Large intestine (tissue), 3 donors: ENCODE measurements around the gene EDN2. TPM values are rescaled to one million over a fixed set of nuclear protein-coding genes. Genes with fewer than 3 reads are reported as not detected.

Experiments
- DNase-seq, 2 donors: peaks; one replicate each; pipeline versions ENCODE4 v3.0.0 to v3.0.0-alpha.2; 2013
- H3K27ac ChIP-seq: one replicate; pipeline ENCODE4 v1.5.1; 2013; ENCODE audit warnings: low read length
- H3K27me3 ChIP-seq: 2 replicates; pipeline ENCODE4 v1.6.1; 2013; ENCODE audit warnings: low read length; ENCODE audit not compliant: control insufficient read depth, insufficient read depth
- H3K36me3 ChIP-seq: 2 replicates; pipeline ENCODE4 v1.6.1; 2013; ENCODE audit warnings: low read length; ENCODE audit not compliant: control insufficient read depth, insufficient read depth
- H3K4me1 ChIP-seq: one replicate; pipeline ENCODE4 v1.6.1; 2013; ENCODE audit warnings: low read length; ENCODE audit not compliant: control insufficient read depth, insufficient read depth
- H3K4me3 ChIP-seq: one replicate; pipeline ENCODE4 v1.5.1; 2013; ENCODE audit warnings: low read length
- H3K9me3 ChIP-seq: one replicate; pipeline ENCODE4 v1.6.1; 2013; ENCODE audit warnings: mild to moderate bottlenecking, low read depth, low read length, moderate library complexity; ENCODE audit not compliant: control insufficient read depth
- WGBS: methylation state at CpG from one replicate; pipeline ENCODE4 v1.1.5; 2013; ENCODE audit warnings: low lambda C conversion rate; ENCODE audit not compliant: insufficient coverage; 5-methylcytosine and 5-hydroxymethylcytosine counted together
- polyA plus RNA-seq: library from polyadenylated mRNA; unstranded; fragments of 120-200 nt; gene quantifications from one replicate; pipeline ENCODE4 v1.2.1, GENCODE V29; 2013

Gene EDN2
- polyA plus RNA-seq, 1 donor: 0.51 TPM

DNA sequence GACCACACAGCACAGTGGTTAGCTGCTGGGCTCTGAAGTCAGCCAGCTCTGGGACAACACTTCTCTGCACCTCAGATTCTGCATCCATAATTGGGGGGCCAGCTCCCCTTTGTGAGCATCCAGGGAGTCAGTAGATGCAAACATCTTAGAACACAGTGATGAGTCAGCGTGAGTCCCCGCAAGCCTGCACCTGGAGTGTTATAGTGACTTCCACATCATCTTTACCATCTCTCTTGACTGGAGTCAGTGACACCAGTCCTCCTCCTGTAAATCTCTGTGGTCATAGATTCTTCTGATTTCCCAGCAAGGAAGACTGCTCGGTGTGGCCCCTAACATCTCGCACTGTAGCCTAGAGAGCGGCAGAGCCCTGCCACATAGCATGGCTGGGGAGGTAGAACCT is 13.9 kb upstream of the EDN2 start:
- Histone ChIP-seq H3K27me3 (peaks cover 3% of the 10 kb centered on the region), H3K9me3 (peaks cover 4% of the 10 kb centered on the region), H3K4me3 (no peak overlapping the region), H3K27ac (no peak overlapping the region), H3K4me1 (peaks cover 21% of the 10 kb centered on the region), H3K36me3 (no peaks in the 10 kb centered on the region)
- DNase-seq: no peak
- no CpG with 5 or more reads among the region's 5 CpGs for WGBS

DNA sequence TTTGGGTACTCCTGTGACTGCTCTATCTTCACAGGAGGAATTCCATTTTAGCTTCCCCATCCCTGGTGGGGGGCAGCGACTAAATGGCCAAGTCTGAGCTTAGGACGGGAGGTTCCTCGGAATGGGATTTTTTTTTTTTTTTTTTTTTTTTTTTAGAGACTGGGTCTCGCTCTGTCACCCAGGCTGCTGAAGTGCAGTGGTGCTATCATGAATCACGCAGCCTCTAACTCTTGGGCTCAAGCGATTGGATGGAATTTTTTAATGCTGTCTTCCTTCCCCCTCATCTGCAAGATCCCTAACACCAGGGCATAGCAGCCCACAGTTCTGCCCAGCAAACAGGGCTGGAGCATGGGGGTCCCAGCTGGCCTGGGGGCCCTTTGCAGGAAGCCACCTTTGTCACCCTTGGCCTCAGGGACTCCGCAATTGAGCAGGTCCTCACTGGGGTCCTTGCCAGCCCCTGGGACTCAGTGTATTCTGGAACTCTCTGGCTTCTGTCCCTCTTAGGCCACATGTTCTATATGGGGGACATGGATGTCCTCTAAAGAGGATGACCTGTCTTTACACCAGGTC is 13.1 kb upstream of the EDN2 start:
- no peaks in the 10 kb centered on the region for H3K36me3 ChIP-seq
- no peak overlapping the region for H3K27ac ChIP-seq
- peaks cover 4% of the 10 kb centered on the region for H3K9me3 ChIP-seq
- DNase-seq: no peak
- peaks cover 3% of the 10 kb centered on the region for H3K27me3 ChIP-seq
- H3K4me3 ChIP-seq: no peak overlapping the region
- no CpG with 5 or more reads among the region's 7 CpGs for WGBS
- H3K4me1 ChIP-seq: peaks cover 21% of the 10 kb centered on the region

DNA sequence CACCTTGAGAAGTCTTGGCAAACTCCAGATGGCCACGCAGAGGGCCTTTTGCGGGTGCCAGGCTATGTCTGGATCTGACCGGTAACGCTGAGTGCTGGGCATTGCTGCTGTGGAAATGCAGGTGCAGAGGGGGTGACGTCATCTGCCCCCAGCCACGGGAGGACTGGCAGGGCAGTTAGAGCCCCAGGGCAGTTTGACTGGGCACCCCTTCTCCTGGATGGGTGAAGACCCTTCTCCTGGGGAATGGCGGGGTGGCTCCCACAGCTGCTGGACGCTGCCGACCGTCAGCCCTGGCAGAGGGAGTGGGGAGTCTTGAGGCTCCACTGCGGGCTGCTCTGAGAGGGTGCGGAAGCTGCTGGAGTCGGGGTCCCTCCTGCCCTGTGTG is 12.6 kb upstream of the EDN2 start:
- Histone ChIP-seq H3K27ac (peak overlapping the region; percentile 39), H3K27me3 (peaks cover 3% of the 10 kb centered on the region), H3K36me3 (no peaks in the 10 kb centered on the region), H3K4me3 (no peak overlapping the region), H3K9me3 (peaks cover 4% of the 10 kb centered on the region), H3K4me1 (peaks cover 21% of the 10 kb centered on the region)
- WGBS: no CpG with 5 or more reads among the region's 13 CpGs
- no peak for DNase-seq

DNA sequence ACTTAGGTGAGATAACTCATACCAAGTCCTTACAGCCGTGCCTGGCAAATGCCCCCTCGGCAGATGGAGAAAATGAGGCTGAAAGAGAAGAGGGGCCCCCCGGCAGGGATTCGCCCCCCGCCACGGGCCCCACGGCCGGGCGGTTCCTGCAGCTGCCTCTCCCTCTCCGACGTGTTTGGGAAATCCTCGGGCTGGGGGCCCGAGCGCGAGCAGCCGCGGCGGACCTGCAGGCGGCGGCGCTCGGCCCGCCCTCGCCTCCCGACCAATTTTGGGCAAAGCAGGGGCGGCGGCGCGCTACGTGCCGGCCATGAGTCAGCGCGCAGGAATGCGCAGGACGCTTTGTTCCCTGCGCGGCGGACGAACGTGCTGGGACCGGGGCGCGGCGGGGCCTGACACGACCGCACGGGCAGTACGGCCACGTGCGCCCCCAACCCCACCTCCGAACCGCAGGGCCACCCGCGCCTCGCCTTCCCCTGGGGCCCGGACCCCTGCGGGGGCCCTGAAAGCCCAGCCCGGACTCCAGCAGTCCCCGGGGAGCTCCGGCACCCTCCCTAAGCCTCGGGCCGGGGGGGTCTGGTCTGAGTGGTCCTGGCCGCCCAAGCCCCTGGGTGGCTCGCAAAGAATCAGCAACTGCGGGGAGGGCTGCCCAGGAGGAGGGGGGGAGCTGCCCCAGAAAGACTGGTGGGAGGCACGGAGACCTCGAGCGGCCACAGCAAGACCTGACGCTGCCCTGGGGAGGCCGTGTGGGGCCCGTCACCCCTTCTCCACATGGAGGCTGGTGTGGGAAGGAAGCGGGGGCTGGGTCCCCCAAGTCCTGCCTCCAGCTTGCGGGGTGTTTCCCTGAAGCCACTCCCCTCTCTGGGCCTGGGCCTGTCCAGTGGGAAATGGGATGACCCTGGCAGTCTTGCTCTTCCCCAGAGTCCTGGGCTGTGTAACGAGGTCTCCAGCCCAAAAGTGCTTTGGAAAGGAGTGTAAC is 11.9 kb upstream of the EDN2 start:
- DNase-seq: peak; percentile 84 to 89
- Histone ChIP-seq H3K4me1 (peaks cover 21% of the 10 kb centered on the region), H3K36me3 (no peaks in the 10 kb centered on the region), H3K4me3 (peak overlapping the region; percentile 21), H3K27me3 (peaks cover 3% of the 10 kb centered on the region), H3K9me3 (peaks cover 4% of the 10 kb centered on the region), H3K27ac (peak overlapping the region; percentile 39)
- WGBS: no CpG with 5 or more reads among the region's 74 CpGs

DNA sequence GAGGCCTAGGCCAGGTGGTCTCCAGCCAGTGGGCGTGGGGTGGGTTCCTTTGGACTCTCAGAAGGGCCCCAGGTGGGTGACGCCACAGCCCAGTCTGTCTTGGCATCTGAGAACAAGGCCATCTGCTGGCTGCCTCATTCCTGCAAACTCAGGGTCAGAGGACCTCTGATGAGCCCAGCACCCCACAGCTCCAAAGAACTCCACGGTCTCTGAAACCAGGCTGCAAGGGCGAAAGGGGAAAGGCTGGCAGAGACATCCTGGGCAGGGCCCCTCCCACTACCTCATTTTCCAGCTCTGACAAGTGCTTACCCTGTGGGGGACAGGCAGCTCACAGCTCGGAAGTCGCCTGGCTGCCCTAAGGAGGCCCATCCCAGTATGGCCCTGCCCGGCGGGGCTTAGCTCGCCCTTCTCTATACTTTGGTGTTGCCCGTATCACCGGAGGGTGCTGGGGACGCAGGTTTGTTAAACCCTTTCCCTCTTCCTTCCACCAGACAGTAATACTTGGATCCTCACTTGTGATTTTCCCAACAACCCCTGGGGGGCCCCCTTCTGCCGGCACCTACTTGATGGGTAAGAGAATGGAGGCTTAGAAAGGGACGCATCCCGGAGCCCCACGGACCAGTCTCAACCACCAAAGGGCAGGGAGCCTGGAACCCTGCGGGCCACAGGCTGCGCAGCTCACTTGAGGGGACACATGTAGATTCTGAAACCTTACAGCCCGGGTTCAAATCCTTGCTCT is 10.9 kb upstream of the EDN2 start:
- Histone ChIP-seq H3K27ac (peak overlapping the region; percentile 8), H3K4me3 (no peak overlapping the region), H3K4me1 (peaks cover 21% of the 10 kb centered on the region), H3K9me3 (peaks cover 4% of the 10 kb centered on the region), H3K36me3 (no peaks in the 10 kb centered on the region), H3K27me3 (peaks cover 3% of the 10 kb centered on the region)
- WGBS: no CpG with 5 or more reads among the region's 19 CpGs
- DNase-seq: peak in 1 of 2 donors; percentile 53

DNA sequence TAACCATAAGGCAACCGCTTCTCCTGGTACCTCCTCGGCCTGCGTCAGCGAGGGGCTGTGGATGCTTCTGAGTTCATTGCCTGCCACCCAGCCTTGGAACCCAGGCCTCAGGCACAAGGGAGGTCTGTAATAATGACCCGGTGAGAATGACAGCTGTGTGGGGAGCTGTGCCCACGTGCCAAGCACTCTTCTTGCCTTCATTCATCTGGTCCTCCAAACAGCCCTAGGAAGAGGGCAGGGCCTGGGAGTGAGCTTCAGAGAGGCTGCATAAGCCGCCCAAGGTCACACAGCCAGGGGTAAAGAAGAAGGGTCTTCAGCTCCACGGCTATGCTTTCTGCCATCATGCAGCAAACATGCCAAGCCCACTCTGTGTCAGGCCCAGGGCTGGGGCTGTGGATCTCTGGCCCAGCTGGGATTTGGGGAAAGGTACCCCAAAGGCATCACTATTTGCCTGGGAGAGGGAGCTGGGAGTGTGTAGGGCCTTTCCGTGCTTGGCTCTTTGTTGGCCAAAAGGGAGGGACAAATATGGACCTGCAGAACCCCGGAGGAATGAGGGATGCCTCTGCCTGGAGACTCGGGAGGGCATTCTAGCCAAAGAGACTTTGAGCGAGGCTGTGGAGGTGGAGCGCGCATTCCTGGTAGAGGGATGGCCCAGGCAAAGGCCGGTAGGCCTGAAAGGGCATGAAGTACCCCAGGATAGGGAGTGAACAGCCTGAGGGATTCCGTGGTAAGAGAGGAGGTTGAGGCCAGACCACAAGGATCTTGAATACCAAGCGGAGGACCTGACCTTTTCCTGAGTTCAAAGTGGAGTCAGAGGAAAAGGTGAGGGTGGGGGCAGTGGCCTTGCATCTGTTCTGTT is 10.1 kb upstream of the EDN2 start:
- H3K36me3 ChIP-seq: no peaks in the 10 kb centered on the region
- peaks cover 3% of the 10 kb centered on the region for H3K27me3 ChIP-seq
- H3K4me1 ChIP-seq: peaks cover 21% of the 10 kb centered on the region
- H3K9me3 ChIP-seq: peaks cover 4% of the 10 kb centered on the region
- DNase-seq: no peak
- WGBS: no CpG with 5 or more reads among the region's 17 CpGs
- H3K27ac ChIP-seq: no peak overlapping the region
- no peak overlapping the region for H3K4me3 ChIP-seq

DNA sequence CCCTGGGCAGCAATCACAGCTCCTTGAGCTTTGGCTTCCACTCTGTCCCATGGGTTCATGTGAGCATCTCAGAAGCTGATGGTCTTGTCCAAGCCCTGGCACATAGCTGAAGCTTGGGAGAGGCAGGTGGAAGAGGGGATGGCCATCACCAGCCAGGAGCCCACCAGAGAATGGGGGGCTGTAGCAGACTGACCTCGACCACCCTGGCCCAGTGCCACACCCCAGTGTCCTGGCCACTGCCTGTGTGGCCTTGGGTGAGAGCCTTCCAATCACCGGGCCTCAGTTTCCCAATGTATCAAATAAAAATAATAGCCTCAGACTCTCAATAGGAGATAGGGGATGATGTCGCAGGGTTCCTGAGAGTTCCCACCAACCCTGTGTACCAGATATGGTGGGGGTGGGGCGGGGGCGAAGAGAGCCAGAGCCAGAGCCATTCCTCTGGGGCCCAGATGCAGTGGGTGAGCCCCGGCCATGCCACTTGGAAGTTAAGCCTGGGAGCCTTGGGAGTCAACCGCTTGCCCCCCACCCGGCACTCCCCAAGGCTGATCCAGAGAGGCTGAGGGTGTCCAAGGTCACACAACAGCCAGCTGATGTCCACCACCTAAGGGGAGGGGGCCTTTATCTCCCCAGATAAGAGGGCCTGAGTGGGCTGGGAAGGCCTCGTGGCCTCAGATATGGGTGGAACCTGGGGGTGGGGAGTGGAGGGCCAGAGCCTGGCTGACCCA is 9.3 kb upstream of the EDN2 start:
- DNase-seq: no peak
- peaks cover 3% of the 10 kb centered on the region for H3K27me3 ChIP-seq
- peaks cover 4% of the 10 kb centered on the region for H3K9me3 ChIP-seq
- no CpG with 5 or more reads among the region's 9 CpGs for WGBS
- no peak overlapping the region for H3K27ac ChIP-seq
- H3K4me1 ChIP-seq: peaks cover 21% of the 10 kb centered on the region
- no peaks in the 10 kb centered on the region for H3K36me3 ChIP-seq
- no peak overlapping the region for H3K4me3 ChIP-seq

DNA sequence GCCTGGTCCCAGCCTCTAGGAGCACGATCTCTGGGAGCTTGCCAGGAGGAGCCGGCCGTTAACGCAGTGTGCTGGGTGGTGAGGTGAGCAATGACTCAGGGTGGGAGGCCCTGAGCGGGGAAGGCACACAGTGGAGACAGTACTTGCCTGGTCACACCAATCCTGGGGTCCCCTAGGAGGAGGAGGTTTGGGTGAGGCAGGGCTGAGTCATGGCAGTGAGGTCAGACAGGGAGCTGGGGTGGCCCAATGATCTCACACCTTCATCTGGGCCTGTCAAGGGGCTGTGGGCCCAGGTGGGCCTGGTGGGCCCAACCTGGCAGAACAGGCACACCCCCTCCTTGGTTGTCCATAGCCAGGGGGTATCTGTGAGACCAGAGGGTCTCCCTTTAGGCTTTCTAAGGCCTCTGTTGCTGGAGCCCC is 8.6 kb upstream of the EDN2 start:
- Histone ChIP-seq H3K4me1 (peaks cover 21% of the 10 kb centered on the region), H3K4me3 (no peak overlapping the region), H3K27me3 (peaks cover 3% of the 10 kb centered on the region), H3K36me3 (no peaks in the 10 kb centered on the region), H3K9me3 (peaks cover 4% of the 10 kb centered on the region), H3K27ac (no peak overlapping the region)
- peak in 1 of 2 donors; percentile 58 for DNase-seq
- WGBS: no CpG with 5 or more reads among the region's 5 CpGs

DNA sequence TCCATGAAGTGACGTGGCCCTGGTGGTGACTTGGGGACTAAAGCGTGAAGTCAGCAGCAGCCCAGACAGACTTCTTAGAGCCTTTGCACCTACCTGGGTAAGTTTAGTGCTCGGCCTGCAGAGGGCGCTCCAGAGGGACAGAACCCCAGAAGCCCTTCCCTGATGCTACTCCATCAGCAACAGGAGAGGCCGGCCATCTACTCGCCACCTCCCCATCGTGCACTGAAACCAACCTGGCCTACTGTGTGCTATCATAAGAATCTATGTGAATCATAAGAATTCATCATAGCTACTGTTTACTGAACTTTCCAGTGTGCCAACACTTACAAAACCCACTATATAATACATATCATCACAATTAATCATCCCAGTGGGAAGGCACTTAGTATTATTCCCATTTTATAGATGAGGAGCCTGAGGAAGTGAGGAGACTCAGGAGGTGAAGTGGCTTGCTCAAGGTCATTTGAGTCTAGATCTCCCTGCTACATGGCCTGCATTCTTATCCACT is 7.9 kb upstream of the EDN2 start:
- DNase-seq: no peak
- H3K36me3 ChIP-seq: no peaks in the 10 kb centered on the region
- no CpG with 5 or more reads among the region's 7 CpGs for whole genome bisulfite sequencing
- no peak overlapping the region for H3K27ac ChIP-seq
- peaks cover 4% of the 10 kb centered on the region for H3K9me3 ChIP-seq
- peaks cover 3% of the 10 kb centered on the region for H3K27me3 ChIP-seq
- no peak overlapping the region for H3K4me3 ChIP-seq
- H3K4me1 ChIP-seq: peaks cover 21% of the 10 kb centered on the region
